Renal cortical epithelial cell (primary cell): ENCODE results near the gene MITF. TPM values are rescaled to one million over a fixed set of nuclear protein-coding genes. Genes with fewer than 3 reads are reported as not detected.
"Not testable (repeated sequence)": the region's sequence is repeated elsewhere in the genome, so short reads cannot be mapped to it uniquely, and the experiment has no call there.

Experiments
- DNase-seq: peaks from one replicate; pipeline ENCODE4 v3.0.0-alpha.2; 2011; ENCODE audit warnings: low read depth
- total RNA-seq: library from RNA; depleted of rRNA; stranded (reverse); fragments of >200 nt; gene quantifications from 2 replicates; pipeline ENCODE4 v1.2.3, GENCODE V29; 2014

MITF gene
- total RNA-seq, 1 donor from 2014 or later = 109 TPM

GRCh38 chr3:69787436-69788168 is 48.3 kb downstream of the MITF start:
- DNase-seq = peak; percentile 96

- peak; percentile 81 for DNase-seq
These were observed 51.8 kb downstream of the MITF start for GRCh38 chr3:69791106-69791505.

- peak; percentile 52 for DNase-seq
These were observed 52.7 kb downstream of the MITF start for GRCh38 chr3:69791919-69792399.

- not testable (repeated sequence) for DNase-seq
These were observed 56.9 kb downstream of the MITF start for GRCh38 chr3:69796126-69796525.

- no peak for DNase-seq
These were observed 64.5 kb downstream of the MITF start for GRCh38 chr3:69803681-69804270.

- DNase-seq = no peak
These were observed 66.2 kb downstream of the MITF start for GRCh38 chr3:69805491-69805890.

- peak; percentile 43 for DNase-seq
These were observed 67.6 kb downstream of the MITF start for GRCh38 chr3:69806735-69807438.

- no peak for DNase-seq
These were observed 68.4 kb downstream of the MITF start for GRCh38 chr3:69807674-69808073.

- DNase-seq = no peak
These were observed 70.0 kb downstream of the MITF start for GRCh38 chr3:69809076-69809835.

GRCh38 chr3:69811452-69812401 is 72.5 kb downstream of the MITF start:
- DNase-seq = peak; percentile 39

- no peak for DNase-seq
These were observed 76.7 kb downstream of the MITF start for GRCh38 chr3:69815970-69816369.

GRCh38 chr3:69817988-69818387 is 78.7 kb downstream of the MITF start:
- DNase-seq = no peak

- no peak for DNase-seq
These were observed 80.0 kb downstream of the MITF start for GRCh38 chr3:69819282-69819681.

GRCh38 chr3:69821133-69821532 is 81.9 kb downstream of the MITF start:
- no peak for DNase-seq

GRCh38 chr3:69823743-69824142 is 84.5 kb downstream of the MITF start:
- DNase-seq = peak; percentile 16

- DNase-seq = no peak
These were observed 86.2 kb downstream of the MITF start for GRCh38 chr3:69825446-69825845.

- no peak for DNase-seq
These were observed 87.9 kb downstream of the MITF start for GRCh38 chr3:69827127-69827526.

GRCh38 chr3:69828817-69829216 is 89.6 kb downstream of the MITF start:
- DNase-seq = no peak

- DNase-seq = no peak
These were observed 90.9 kb downstream of the MITF start for GRCh38 chr3:69830147-69830546.

- no peak for DNase-seq
These were observed 92.5 kb downstream of the MITF start for GRCh38 chr3:69831737-69832136.

- DNase-seq = no peak
These were observed 94.3 kb downstream of the MITF start for GRCh38 chr3:69833591-69833990.
